NCI-H146 treated with DMSO at 0.1 percent for 48 hours (cell line): ENCODE results near the gene UBE2B.

Source experiments
- DNase-seq: peaks from one replicate; lab custom pipeline; 2025; ENCODE audit not compliant: unreplicated experiment; lab: John Stamatoyannopoulos, UW

UBE2B gene

DNA sequence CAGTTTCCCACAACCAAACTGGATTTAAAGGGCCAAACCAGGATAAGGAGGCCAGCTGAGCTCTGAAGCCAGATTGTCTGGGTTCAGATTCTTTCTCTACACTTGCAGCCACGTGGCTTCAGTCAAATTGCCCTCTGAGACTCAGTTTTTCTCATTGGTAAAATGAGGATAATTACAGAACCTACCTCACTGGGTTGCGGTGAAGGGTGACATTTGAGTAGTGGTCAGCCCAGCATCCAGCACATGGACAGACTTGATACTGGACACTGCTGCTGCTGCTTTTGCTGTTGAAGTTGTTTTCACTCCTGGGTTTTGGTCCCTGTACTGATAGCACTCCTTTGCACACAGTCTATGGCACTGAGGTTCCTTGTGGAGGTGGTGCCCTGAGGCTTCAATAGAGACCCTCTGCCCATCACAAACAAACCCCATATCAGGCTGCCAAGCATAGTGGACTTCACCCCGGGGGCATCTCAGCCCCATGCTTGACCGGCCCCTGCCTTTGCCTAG lies 66.0 kb downstream of the UBE2B start:
- no peak for DNase-seq

DNA sequence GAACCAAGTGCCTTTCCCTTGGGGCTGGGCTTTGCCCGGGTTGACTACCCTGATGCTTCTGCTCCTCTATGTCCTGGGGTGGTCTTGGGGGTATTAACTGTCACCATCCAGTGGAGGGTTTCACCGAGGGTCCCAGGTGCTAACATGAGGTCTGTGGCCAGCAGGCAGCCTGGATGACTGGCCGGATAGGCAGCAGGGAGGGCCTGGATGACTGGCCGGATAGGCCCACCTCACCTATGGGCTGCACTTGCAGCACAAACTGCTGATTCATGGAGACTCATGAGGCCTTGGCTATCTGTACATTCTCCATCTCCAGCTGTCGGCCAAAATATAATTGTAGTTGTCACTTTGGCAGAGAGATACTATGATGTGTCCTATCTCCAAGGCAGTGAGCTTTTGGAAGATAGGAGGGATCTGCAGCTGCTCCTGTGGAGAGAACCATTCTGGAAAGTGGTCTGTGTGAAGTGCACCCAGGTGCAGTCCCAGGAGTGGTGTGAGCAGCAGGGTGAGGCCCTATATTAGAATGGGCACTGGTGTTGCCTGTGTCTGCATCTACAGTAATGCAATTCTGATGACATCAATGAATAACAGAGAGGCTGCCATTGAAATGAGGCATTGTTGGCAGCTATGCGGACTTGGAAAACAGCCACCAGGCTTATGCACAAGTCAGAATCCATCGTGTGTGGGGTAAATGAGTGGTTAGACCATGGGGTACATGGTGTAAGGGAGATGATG lies 66.6 kb downstream of the UBE2B start:
- no peak for DNase-seq

DNA sequence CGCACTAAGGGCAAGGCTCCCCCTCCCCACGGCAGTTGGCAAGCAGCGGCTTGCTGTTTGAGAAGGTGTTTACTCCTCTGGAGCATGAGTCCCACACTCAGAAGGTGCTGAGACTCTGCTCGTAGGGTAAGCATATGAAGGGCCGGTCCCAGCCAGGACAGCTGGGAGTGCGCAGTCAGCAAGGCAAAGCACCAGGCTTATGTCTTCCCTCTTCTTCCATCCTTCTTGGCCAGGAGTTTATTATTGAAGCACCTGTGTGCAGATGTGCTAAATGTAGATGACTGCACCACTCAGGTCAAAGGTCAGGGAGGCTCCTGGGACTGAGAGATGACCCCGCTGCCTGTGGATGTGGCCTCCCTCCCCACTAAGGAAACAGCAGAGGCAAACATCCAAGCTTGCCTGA lies 67.4 kb downstream of the UBE2B start:
- no peak for DNase-seq

DNA sequence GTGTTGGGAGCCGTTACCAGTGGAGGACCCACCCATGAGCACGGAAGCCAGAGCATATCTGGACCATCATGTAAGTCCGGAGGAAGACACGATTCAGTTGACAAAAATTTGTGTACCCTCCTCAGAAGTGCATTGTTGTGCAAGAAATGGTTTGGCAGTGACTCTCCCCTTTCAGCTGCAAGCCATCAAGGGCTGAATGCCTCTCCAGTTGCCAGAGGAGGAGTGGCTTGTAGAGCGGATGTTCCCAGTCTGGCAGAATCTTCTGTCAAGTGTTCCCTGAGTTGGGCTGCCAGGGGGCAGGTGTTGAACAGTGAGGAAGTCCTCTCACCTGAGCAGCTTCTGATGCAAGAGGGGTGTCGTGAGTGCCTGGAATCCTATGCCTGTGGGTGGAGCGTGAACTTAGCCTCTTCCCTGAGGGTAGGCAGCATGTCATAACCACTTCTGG lies 67.9 kb downstream of the UBE2B start:
- no peak for DNase-seq

DNA sequence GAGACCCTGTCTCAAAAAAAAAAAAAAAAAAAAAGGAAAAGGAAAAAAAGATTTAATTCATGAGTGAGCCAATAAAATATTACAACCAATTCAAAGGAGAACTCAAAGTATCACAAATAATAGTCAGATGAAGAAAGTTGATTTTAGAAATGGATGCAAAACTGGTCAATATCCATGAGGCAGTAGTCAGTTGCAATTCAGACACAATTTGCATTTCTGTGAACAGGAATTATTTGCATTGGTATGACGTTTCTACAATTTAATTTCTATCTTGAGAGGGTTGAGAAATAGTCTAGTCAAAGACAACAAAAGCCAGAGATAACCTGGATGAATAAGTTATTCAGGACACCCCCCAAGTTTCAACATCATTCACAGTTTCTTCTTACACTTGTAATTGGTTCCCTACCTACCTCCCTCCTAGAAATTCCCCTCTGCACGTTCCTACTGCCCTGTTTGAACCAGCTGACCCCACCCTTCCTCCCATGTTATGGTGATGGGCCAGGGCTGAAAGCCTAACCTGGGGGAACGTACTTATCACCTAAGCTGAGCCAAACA lies 68.9 kb downstream of the UBE2B start:
- DNase-seq = no peak
